ENCODE results near the gene HDAC11. TPM values are rescaled to one million over a fixed set of nuclear protein-coding genes. Genes with fewer than 3 reads are reported as not detected.

Gene HDAC11
- total and polyA plus RNA-seq, 9 of the 15 experiments (the other 6 are each of a cell fraction or from before 2014, with no cell fraction given) = 0.60 to 6.0 (median 4.5) TPM

DNA sequence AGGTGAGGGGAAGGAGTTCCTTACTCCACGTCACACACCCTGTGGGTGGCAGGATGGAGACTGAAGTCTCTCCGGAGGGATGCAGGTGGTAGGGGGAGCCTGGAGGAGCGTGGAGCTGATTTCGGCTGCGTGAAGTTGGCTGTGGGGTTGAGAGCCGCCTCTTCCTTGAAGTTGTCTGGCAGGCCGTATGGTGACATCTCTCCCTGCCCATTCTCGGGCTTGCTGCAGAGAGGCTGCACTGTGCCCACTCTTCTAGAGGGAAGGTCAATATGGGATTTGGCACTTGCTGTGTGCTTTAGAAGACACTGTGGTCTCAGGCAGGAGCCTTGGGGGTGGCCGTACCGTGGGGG is 55.4 kb downstream of the HDAC11 start:
- Histone ChIP-seq H3K4me1 (replicated peaks in 1 of 2; ENCODE audit: control insufficient read depth in 2 of 2, insufficient read depth in 2 of 2, low read length in 2 of 2) (no peaks in the 10 kb centered on the region; a peak in 2 of 5 replicates), H3K27me3 (ENCODE audit: control insufficient read depth in 2 of 2, insufficient read depth in 2 of 2, low read length in 2 of 2) (peaks cover 44 to 90% of the 10 kb centered on the region in 2 experiments), H3K79me2 (ENCODE audit: control insufficient read depth, insufficient read depth, low read length) (no peaks in the 10 kb centered on the region), H3K9me3 (replicated peaks; ENCODE audit: control insufficient read depth, insufficient read depth, low read depth, low read length) (no peaks in the 10 kb centered on the region), H3K4me2 (ENCODE audit: insufficient read depth, low read length) (no peak overlapping the region), H4K20me1 (replicated peaks; ENCODE audit: control insufficient read depth, insufficient read depth, low read length) (0 out of 2 replicates have a peak, but pooled peaks cover 11% of the 10 kb centered on the region), H3K9me1 (ENCODE audit: control insufficient read depth, insufficient read depth, low read length) (no peaks in the 10 kb centered on the region), H2AFZ (ENCODE audit: low read depth, low read length) (no peak overlapping the region), H3K4me3 (no peak overlapping the region), H3K9ac (ENCODE audit: insufficient read depth in 1 of 2, low read depth in 2 of 2, low read length in 2 of 2) (no peak overlapping the region), H3K27ac (ENCODE audit: extremely low read depth, low read depth, low read length) (no peak overlapping the region), H3K36me3 (ENCODE audit: control insufficient read depth, insufficient read depth, low read length) (no peaks in the 10 kb centered on the region)
- CTCF ChIA-PET (ENCODE audit: low intra/inter-chr PET ratio) = no interaction called here
- ATAC-seq (no peak), DNase-seq (ENCODE audit: extremely low read depth in 1 of 4, low spot score in 3 of 4) (no peak), FAIRE-seq (no peak)
- 6% methylated on average over 10 of the region's 10 CpGs for WGBS (ENCODE audit: insufficient coverage, low coverage, missing lambda C conversion rate)
- in situ Hi-C loops (cut with MboI) = no loop called here
- TF ChIP-seq ZNF778 (CRISPR knock-in tag; IDR thresholded peaks at IDR 0.05) (no peak), STAT5B (CRISPR knock-in tag; IDR thresholded peaks at IDR 0.05) (no peak), MAFK (IDR thresholded peaks at IDR 0.05; ENCODE audit: low read length) (no peak), GTF2E2 (tag; IDR thresholded peaks at IDR 0.05) (no peak), NR0B1 (IDR thresholded peaks at IDR 0.05; ENCODE audit: partially characterized antibody) (no peak), ESRRA (IDR thresholded peaks at IDR 0.05; ENCODE audit: borderline replicate concordance, low read depth) (no peak)
- TF ChIP-seq, protein P1, sequence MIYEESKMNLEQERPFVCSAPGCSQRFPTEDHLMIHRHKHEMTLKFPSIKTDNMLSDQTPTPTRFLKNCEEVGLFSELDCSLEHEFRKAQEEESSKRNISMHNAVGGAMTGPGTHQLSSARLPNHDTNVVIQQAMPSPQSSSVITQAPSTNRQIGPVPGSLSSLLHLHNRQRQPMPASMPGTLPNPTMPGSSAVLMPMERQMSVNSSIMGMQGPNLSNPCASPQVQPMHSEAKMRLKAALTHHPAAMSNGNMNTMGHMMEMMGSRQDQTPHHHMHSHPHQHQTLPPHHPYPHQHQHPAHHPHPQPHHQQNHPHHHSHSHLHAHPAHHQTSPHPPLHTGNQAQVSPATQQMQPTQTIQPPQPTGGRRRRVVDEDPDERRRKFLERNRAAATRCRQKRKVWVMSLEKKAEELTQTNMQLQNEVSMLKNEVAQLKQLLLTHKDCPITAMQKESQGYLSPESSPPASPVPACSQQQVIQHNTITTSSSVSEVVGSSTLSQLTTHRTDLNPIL (CRISPR knock-in tag; IDR thresholded peaks at IDR 0.05) = no peak
- TF ChIP-seq, protein P2, sequence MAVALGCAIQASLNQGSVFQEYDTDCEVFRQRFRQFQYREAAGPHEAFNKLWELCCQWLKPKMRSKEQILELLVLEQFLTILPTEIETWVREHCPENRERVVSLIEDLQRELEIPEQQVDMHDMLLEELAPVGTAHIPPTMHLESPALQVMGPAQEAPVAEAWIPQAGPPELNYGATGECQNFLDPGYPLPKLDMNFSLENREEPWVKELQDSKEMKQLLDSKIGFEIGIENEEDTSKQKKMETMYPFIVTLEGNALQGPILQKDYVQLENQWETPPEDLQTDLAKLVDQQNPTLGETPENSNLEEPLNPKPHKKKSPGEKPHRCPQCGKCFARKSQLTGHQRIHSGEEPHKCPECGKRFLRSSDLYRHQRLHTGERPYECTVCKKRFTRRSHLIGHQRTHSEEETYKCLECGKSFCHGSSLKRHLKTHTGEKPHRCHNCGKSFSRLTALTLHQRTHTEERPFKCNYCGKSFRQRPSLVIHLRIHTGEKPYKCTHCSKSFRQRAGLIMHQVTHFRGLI (CRISPR knock-in tag; IDR thresholded peaks at IDR 0.05) = no peak
- intact Hi-C loops (cut with micrococcal nuclease) = loop anchor here (5.0 kb wide), 1 partner anchor 38 kb away; no protein-coding TSS in a partner anchor
- BruUV-seq (replicated peaks) = no TSS peak
- POLR2A ChIA-PET = no interaction called here

Data from K562 (cell line).